ENCODE measurements around the gene POLR3A.
"Not testable (repeated sequence)": the region's sequence is repeated elsewhere in the genome, so short reads cannot be mapped to it uniquely, and the experiment has no call there.

Gene POLR3A

DNA sequence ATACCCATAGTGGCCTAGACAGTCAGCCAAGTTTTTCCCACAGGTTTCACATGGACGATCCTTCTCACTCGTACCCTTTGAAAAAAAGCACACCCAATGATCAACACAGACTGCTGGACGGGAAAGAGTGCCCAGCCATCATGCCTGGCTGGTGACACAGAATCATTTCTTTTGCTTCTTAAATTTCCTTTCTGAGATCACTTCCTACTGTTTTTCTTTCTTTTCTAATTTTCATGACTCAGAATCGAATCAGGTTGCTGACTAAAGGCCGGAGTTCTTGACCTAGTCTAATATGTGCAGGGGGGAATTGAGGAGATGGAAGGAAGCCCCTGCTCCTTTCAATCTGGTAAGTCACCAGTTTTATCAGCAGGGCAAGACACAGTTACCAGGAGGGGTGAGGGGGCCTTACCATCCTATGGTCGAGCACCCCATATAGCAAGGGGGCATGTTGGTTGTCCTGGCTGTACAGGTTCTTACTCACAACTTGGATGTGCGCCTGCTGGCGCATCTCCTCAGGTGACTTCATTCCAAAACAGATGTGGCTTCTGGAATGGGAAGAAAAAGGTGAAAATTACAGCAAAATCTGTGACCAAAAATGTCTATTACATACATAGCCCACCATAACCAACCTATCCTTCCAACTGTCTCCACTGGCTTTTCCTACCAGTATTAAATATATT is 3.5 kb downstream of the POLR3A start:
- in situ Hi-C loops (cut with MboI; ENCODE audit: low sequenced_read_pairs), result no loop called here

DNA sequence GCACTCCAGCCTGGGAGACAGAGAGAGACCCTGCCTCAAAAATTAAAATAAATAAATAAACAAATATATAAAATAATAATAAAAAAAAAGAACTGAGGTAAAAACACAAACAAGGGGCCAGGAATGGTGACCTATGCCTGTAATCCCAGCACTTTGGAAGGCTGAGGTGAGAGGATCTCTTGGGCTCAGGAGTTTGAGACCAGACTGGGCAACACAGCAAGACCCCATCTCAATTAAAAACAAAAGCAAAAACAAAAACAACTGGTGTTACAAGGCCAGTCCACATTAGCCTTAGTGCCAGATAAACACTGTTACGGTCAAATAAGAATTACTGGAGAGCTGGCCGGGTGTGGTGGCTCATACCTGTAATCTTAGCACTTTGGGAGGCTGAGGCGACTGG is 5.6 kb downstream of the POLR3A start:
- in situ Hi-C loops (cut with MboI; ENCODE audit: low sequenced_read_pairs), result no loop called here

DNA sequence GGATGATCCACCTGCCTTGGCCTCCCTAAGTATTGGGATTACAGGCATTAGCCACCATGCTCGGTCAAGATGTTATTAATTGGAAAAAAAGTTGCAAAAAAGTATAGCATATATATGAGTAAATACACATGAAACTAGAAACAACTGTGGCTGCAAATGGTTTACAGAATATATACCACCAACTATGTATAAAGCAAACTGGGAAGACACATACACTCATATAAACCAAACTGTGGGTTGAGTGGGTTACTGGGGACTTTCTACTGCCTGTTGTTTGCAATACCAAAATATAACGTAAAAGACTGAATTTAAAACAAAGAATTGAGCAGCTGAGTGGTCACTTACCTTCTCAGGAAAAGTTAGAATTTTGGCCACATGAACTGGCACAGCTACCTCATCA is 8.1 kb downstream of the POLR3A start:
- in situ Hi-C loops (cut with MboI; ENCODE audit: low sequenced_read_pairs), result no loop called here

DNA sequence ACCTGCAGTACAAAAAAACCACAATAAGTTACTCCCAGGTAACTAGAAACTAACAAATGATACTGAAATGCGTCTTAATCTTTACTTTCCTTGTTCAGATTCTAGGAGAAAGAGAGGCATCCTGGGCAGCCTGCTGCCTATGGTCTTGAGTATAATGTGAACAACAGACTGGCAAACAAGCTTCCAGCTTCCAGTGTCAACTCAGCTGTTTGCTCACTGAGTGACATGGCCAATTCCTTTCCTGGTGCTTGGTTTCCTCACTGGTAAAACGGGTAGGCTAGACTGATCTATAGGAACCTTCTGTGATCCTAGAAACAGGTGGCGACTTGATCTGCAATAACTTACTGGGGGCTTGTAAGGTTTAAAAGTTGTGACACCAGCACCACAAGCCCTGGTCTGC is 10.1 kb downstream of the POLR3A start:
- in situ Hi-C loops (cut with MboI; ENCODE audit: low sequenced_read_pairs), result no loop called here

DNA sequence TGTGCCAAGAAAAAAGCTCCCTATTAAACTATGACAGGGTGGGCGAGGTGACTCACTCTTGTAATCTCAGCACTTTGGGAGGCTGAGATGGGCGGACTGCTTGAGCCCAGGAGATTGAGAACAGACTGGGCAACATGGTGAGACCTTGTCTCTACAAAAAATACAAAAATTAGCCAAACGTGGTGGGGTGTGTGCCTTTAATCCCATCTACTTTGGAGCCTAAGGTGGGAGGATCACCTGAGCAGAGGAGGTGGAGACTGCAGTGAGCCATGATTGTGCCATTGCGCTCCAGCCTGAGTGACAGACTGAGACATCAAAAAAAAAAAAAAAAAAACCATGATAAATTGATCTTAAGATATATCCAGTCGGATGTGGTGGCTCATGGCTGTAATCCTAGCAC is 11.5 kb downstream of the POLR3A start:
- in situ Hi-C loops (cut with MboI; ENCODE audit: low sequenced_read_pairs), result no loop called here

DNA sequence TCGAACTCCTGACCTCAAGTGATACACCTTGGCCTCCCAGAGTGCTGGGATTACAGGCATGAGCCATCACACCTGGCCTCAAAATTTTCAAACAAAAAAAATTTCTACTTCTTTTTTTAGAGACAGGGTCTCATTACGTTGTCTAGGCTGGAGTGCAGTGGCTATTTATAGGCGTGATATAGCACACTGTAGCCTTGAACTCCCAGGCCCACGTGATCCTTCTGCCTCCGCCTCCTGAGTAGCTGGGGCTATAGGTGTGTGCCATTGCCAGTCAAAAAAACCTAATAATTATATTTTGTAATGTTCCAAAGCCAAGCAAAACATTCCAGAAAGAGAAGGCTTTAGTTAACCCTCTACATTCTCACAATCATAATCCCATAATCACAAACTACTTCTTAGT is 13.8 kb downstream of the POLR3A start:
- in situ Hi-C loops (cut with MboI; ENCODE audit: low sequenced_read_pairs), result no loop called here

DNA sequence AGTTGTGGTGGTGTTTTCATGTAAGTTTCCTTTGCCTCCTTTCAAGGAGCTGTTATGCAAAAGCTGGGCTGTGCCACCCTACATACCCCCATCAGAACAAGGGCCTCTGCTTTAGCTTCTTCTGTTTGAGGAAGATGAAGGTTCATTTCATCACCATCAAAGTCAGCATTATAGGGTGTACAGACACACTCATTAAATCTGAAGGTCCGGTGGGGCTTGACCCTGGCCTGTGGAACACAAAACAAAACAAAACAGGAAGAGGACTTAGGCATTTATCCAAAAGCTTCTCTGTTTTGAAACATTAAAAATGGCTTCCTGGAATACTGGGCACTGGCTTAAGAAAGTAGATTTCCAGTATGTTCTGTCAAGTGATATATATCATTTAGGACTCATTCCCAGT is 15.8 kb downstream of the POLR3A start:
- in situ Hi-C loops (cut with MboI; ENCODE audit: low sequenced_read_pairs), result no loop called here

DNA sequence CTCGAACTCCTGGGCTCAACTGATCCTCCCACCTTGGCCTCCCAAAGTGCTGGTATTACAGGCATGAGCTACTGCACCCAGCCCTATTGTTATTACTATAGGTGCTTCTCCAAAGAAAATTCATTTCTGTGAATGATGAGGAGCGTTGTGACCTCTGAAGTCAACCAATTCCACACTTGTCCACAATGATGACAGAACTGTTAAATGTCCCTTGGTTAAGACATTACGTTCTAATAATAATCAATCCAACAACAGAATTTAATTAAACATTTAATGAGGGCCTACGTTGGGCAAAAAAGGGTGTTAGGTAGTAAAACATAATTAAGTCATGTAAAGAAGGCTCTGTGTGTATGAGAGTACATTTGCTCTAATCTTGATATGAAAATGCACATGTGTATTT is 18.2 kb downstream of the POLR3A start:
- in situ Hi-C loops (cut with MboI; ENCODE audit: low sequenced_read_pairs), result no loop called here

DNA sequence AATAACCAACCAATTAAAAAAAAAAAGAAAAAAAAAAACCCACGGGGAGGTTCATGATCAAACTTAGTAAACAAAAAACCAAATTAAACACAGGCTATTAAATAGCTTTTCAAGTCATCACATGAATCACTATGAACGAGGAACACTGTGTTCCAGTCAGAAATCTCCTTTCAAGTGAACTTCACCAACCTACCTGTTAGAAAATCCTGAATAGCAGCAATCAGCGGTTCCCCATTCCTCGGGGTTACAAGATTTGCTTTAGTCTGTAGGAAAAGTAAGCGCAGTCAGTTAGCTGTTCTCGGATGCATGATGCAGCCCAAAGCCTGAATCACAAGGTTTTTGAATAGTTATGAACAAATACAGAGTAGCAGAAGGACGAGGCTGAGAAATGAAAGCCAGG is 19.0 kb downstream of the POLR3A start:
- in situ Hi-C loops (cut with MboI; ENCODE audit: low sequenced_read_pairs), result no loop called here

DNA sequence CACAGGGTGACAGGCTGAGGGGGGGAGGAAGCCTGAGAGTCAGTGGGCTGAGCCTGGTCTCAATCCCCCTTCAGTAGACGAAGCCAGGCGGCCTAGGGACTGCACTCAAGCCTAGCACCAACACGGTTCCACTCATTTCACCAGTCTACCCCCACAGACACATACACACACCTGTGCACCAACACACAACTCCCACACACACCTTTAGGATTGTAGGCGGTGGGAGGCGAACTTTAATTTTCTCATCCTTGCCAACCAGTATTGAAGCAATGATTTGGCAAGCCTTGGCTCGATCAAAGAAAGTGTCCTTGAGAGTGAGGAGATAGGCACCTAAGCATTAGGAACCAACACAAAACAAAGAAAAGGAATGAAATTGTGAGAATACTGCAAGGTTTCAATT is 19.7 kb downstream of the POLR3A start:
- in situ Hi-C loops (cut with MboI; ENCODE audit: low sequenced_read_pairs), result no loop called here

DNA sequence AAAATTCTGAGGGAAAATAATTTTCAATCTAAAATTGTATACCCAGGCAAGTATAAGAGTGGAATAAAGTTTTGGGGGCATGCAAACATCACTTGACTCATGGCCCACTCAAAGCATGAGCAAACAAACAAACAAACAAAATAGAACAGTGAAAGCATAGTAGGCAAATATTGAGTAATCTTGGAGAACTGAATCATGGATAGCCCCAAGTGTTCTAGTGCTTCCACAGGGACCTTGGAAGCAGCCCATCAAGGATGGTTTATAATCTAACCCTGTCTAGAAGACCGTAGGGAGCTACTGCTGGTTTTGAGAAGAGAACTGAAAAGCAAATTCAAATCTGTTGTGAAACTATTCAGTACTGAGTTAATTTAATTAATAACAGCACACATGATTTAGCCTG is 22.1 kb downstream of the POLR3A start:
- in situ Hi-C loops (cut with MboI; ENCODE audit: low sequenced_read_pairs), result no loop called here

DNA sequence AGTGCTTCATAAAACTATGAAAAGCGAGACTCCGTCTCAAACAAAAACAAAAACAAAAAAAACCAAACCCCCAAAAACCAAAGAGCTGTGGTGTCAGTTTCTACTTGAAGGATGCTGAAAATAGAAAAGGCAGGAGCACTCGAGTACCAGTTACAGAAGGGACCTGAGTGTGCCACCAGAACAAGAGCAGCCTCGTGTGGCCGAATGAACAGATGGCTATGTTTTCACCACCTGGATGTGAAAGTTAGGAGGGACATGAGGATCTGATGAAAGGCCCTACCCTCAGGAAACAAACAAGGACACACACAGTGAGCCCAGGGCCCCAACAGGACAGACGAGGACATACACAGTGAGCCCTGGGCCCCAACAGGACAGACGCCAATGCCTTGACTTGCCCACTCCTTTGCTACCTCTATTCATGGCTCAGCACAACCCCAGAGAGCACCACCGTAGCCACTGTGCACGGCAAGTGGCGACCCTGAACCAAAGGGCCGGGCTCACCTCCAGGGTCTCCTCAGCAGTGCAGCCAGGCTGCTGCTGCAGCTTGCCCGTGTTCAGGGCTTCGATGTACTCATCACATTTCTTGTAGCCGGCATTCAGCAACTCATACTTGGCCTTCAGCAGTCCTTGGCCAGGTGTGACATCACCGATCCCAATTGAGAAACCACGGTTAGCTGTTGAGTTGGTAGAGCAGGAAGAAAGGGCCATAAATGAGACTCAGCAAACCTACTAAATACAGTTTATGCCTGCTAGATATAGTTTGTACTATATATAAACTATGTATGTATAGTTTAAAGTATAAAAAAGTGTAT is 24.9 kb downstream of the POLR3A start:
- in situ Hi-C loops (cut with MboI; ENCODE audit: low sequenced_read_pairs), result no loop called here

DNA sequence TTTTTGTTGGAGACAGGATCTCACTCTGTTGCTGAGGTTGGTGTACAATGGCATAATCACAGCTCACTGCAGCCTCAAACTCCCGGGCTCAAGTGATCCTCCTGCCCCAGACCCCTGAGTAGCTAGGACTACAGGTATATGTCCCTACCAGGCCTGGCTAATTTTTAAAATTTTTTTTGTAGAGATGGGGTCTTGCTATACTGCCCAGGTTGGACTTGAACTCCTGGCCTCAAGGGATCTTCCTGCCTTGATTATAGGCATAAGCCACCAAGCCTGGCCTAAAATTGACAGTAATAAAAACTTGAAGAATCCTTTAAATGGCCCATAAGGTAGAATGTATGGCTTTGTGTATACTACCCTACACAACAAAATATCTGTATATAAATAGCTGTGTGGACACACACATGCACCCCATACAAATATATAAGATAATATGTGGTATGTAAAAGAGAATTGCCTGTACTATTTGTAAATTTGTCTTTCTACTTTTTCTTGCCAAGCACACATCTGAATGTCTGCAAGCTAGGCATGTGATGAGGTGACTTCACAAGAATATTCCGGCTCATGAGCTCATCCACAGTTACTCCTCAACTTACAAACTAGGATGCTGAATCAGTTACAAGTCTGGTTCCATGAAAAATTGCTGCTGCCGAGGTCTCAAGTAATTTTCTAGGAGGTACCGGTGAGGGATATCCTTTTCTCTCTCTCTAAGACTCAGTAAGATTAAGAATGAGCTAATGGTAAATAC is 26.6 kb downstream of the POLR3A start:
- in situ Hi-C loops (cut with MboI; ENCODE audit: low sequenced_read_pairs), result no loop called here

DNA sequence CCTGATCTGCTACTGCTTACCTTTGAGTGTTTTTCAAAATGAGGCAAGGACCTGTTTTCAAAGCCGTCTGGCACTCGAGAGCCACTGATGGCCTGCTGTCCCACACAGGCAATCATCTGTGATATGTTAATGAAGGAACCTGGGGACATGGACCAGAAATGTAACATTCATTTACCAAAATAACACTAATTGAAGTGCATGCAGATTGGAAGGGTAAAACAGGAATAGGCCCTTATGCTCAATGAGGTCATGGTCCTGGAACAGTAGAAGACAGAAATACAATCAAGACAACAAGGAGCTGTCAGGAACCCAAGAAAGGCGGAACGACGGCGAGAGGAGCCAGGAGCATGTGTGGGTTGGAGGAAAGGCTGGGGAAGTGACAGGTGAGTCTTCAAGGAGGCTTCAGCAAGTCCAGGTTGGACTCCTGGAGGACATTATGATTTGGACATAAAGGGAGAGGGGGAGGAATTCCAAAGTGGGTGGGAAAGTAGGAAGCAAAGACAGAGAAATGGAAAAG is 28.3 kb downstream of the POLR3A start:
- in situ Hi-C loops (cut with MboI; ENCODE audit: low sequenced_read_pairs), result no loop called here

DNA sequence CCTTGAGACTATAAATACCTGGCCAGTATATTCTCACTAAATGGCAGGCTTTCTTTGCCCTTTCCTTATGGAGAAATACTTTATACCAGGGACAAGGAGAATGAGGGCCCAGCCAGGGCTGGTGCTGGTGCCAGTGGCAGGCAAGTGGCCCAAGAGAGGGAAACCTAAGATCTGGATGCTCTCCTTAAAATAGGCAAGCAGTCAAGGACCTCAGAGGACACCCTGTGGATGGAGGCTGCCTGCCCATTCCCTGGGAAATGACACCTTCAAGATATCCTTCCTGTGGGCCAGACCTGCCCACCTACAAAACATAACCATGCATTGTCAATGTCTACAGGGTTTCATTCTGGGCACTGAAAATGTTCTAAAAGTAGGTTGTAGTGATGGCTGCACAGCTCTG is 29.1 kb downstream of the POLR3A start:
- in situ Hi-C loops (cut with MboI; ENCODE audit: low sequenced_read_pairs), result no loop called here

DNA sequence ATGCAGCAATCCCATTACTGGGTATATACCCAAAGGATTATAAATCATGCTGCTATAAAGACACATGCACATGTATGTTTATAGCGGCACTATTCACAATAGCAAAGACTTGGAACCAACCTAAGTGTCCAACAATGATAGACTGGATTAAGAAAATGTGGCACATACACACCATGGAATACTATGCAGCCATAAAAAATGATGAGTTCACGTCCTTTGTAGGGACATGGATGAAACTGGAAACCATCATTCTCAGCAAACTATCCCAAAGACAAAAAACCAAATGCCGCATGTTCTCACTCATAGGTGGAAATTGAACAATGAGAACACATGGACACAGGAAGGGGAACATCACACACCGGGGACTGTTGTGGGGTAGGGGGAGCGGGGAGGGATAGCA is 30.5 kb downstream of the POLR3A start:
- in situ Hi-C loops (cut with MboI; ENCODE audit: low sequenced_read_pairs), result not testable (repeated sequence)

DNA sequence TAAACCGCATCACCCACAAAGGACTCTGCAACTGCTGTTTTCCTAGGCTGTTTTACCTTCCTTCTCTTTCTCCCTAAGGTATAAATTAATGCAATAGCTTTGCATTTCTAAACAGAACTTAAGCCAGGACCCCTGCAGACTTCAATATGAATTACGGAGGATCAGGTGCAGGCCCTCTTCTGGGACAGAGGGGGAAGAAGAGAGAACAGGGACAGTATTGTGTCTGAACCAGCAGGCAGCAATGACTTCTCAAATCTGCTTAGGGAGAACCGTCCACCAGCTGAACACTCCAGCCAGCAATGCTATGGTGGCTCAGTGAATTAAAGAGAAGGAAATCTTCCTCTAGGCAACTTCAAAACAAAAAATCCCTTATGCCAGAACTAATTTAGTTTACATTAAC is 35.7 kb downstream of the POLR3A start:
- in situ Hi-C loops (cut with MboI; ENCODE audit: low sequenced_read_pairs), result no loop called here

DNA sequence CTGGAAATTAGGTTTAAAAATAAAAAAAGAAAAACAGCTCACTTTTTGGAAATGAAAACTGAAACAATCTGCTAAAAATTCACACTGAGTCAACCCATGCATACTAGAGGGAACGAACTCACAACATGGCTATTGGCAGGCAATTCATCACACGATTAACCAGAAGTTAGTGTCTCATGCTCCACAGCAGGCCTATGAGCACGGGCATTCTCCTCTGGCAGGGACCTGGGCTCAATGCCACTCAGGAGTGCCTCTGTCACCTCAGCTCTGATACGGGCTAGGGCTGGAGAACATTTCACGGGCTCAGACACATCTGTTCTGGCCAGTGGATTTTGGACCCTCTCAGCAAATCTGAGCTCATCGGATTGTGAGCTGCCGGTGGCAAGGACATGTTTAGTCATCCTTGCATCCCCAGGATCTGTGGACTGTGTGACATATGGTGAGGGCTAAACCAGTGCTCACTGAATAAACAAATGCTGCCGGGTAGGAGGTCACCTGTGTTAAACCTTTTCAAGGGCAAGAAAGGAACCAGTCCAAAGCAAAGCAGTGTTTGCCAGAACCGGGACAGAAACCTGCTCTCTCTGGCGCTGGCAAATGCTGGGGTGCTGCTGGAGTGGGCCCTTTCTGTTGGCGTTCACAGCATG is 40.1 kb downstream of the POLR3A start:
- in situ Hi-C loops (cut with MboI; ENCODE audit: low sequenced_read_pairs), result no loop called here

DNA sequence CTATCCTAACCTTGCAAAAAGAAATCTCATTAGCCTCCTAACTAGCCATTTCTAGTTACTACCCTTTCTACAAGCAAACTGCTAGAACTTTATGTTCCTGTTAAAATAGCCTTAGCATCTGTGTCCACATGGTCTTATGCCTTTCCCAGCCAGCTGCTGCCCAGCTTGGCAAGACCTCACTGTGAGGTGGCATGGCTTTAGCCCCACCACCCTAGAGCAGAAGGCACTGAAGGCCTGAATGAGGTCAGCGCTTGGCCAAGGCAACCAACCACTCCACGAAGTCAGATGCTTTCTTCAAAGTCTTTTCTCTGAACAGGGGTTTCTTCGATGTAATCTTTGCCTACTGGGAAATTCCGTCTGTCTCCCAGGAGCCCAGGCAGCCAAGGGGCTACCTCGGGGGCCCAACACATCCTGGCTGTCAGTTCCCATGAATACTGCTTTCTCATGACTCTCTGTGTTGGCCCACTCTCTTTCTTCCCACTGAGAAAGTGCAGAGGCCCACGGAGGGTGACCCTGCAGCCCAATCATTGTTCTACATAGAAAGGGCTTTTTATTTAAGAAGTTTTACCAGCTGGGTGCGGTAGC is 41.6 kb downstream of the POLR3A start:
- in situ Hi-C loops (cut with MboI; ENCODE audit: low sequenced_read_pairs), result no loop called here

DNA sequence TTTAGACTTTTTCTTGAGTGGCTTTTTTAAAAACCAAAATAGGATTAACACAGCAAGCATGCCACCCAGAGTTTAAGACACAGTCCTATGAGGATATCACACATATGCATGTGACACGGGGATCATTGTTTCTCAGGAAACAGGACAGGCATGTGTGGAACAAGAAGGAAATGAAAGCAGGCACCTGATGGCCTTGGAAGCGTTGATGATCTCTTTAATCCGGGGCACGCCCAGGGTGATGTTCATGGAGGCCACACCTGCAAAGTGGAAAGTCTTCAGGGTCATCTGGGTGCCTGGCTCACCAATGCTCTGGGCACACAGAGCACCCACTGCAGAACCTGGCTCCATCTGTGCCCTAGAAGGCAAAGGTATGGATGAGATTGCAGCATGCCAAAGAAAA is 44.3 kb downstream of the POLR3A start:
- in situ Hi-C loops (cut with MboI; ENCODE audit: low sequenced_read_pairs), result no loop called here
